ENCODE measurements around the gene USP28.
"Not testable (repeated sequence)": the region's sequence is repeated elsewhere in the genome, so short reads cannot be mapped to it uniquely, and the experiment has no call there.

Gene USP28

GRCh38 chr11:113814181-113814580 lies 61.2 kb downstream of the USP28 start:
- no peaks in the 10 kb centered on the region for H3K27me3 Mint-ChIP-seq
- no peaks in the 10 kb centered on the region for H3K4me1 Mint-ChIP-seq
- H3K36me3 Mint-ChIP-seq (ENCODE audit: insufficient read depth): peaks cover 38% of the 10 kb centered on the region
- DNase-seq (ENCODE audit: low spot score in 2 of 2) (no peak), ATAC-seq (replicated peaks; ENCODE audit: extremely low read depth, poor library complexity, severe bottlenecking) (no peak)
- H3K27ac Mint-ChIP-seq (ENCODE audit: low read depth): no peak overlapping the region
- no peaks in the 10 kb centered on the region for H3K9me3 Mint-ChIP-seq
- no peak overlapping the region for H3K4me3 Mint-ChIP-seq

- Mint-ChIP-seq H3K36me3 (ENCODE audit: insufficient read depth) (peaks cover 59% of the 10 kb centered on the region), H3K4me3 (no peak overlapping the region), H3K27me3 (no peaks in the 10 kb centered on the region), H3K27ac (ENCODE audit: low read depth) (no peak overlapping the region), H3K4me1 (no peaks in the 10 kb centered on the region), H3K9me3 (no peaks in the 10 kb centered on the region)
- ATAC-seq (replicated peaks; ENCODE audit: extremely low read depth, poor library complexity, severe bottlenecking) (no peak), DNase-seq (ENCODE audit: low spot score in 2 of 2) (no peak)
Observed at GRCh38 chr11:113808931-113809330, 66.4 kb downstream of the USP28 start.

GRCh38 chr11:113806406-113806805 lies 69.0 kb downstream of the USP28 start:
- DNase-seq (ENCODE audit: low spot score in 2 of 2): no peak
- H3K4me1 Mint-ChIP-seq: no peaks in the 10 kb centered on the region
- no peak for ATAC-seq (replicated peaks; ENCODE audit: extremely low read depth, poor library complexity, severe bottlenecking)
- H3K27ac Mint-ChIP-seq (ENCODE audit: low read depth): no peak overlapping the region
- peaks cover 58% of the 10 kb centered on the region for H3K36me3 Mint-ChIP-seq (ENCODE audit: insufficient read depth)
- no peaks in the 10 kb centered on the region for H3K9me3 Mint-ChIP-seq
- no peak overlapping the region for H3K4me3 Mint-ChIP-seq
- H3K27me3 Mint-ChIP-seq: no peaks in the 10 kb centered on the region

- H3K9me3 Mint-ChIP-seq: no peaks in the 10 kb centered on the region
- ATAC-seq (replicated peaks; ENCODE audit: extremely low read depth, poor library complexity, severe bottlenecking) (no peak), DNase-seq (ENCODE audit: low spot score in 2 of 2) (no peak)
- H3K36me3 Mint-ChIP-seq (ENCODE audit: insufficient read depth): peaks cover 64% of the 10 kb centered on the region
- no peak overlapping the region for H3K27ac Mint-ChIP-seq (ENCODE audit: low read depth)
- H3K27me3 Mint-ChIP-seq: no peaks in the 10 kb centered on the region
- H3K4me1 Mint-ChIP-seq: no peaks in the 10 kb centered on the region
- H3K4me3 Mint-ChIP-seq: no peak overlapping the region
Observed at GRCh38 chr11:113805640-113806039, 69.7 kb downstream of the USP28 start.

- no peak for ATAC-seq (replicated peaks; ENCODE audit: extremely low read depth, poor library complexity, severe bottlenecking)
- Mint-ChIP-seq H3K27ac (ENCODE audit: low read depth) (no peak overlapping the region), H3K27me3 (no peaks in the 10 kb centered on the region), H3K4me3 (no peak overlapping the region), H3K4me1 (no peaks in the 10 kb centered on the region), H3K36me3 (ENCODE audit: insufficient read depth) (peaks cover 66% of the 10 kb centered on the region), H3K9me3 (no peaks in the 10 kb centered on the region)
- no peak for DNase-seq (ENCODE audit: low spot score in 2 of 2)
Observed at GRCh38 chr11:113802621-113803020, 72.8 kb downstream of the USP28 start.

GRCh38 chr11:113796663-113797259 lies 78.6 kb downstream of the USP28 start:
- H3K27ac Mint-ChIP-seq (ENCODE audit: low read depth): no peak overlapping the region
- ATAC-seq (replicated peaks; ENCODE audit: extremely low read depth, poor library complexity, severe bottlenecking): no peak

GRCh38 chr11:113789675-113790320 lies 85.6 kb downstream of the USP28 start:
- Mint-ChIP-seq H3K27me3 (peaks cover 9% of the 10 kb centered on the region), H3K4me3 (no peak overlapping the region), H3K36me3 (ENCODE audit: insufficient read depth) (peaks cover 2% of the 10 kb centered on the region), H3K9me3 (no peaks in the 10 kb centered on the region), H3K4me1 (no peaks in the 10 kb centered on the region), H3K27ac (ENCODE audit: low read depth) (no peak overlapping the region)
- ATAC-seq (replicated peaks; ENCODE audit: extremely low read depth, poor library complexity, severe bottlenecking) (no peak), DNase-seq (ENCODE audit: low spot score in 2 of 2) (no peak)

More at GRCh38 chr11:113796663-113797259, 78.6 kb downstream of the USP28 start:
- no peaks in the 10 kb centered on the region for H3K27me3 Mint-ChIP-seq
- H3K4me1 Mint-ChIP-seq: no peaks in the 10 kb centered on the region
- H3K4me3 Mint-ChIP-seq: no peak overlapping the region
- H3K36me3 Mint-ChIP-seq (ENCODE audit: insufficient read depth): peaks cover 30% of the 10 kb centered on the region
- DNase-seq (ENCODE audit: low spot score in 2 of 2): no peak
- H3K9me3 Mint-ChIP-seq: no peaks in the 10 kb centered on the region

- not testable (repeated sequence) for ATAC-seq (replicated peaks; ENCODE audit: extremely low read depth, poor library complexity, severe bottlenecking); H3K9me3 Mint-ChIP-seq; H3K4me1 Mint-ChIP-seq; H3K36me3 Mint-ChIP-seq (ENCODE audit: insufficient read depth); H3K4me3 Mint-ChIP-seq; H3K27ac Mint-ChIP-seq (ENCODE audit: low read depth); DNase-seq (ENCODE audit: low spot score in 2 of 2)
- H3K27me3 Mint-ChIP-seq: peaks cover 17% of the 10 kb centered on the region
Observed at GRCh38 chr11:113789016-113789415, 86.4 kb downstream of the USP28 start.

GRCh38 chr11:113782134-113782533 lies 93.2 kb downstream of the USP28 start:
- ATAC-seq (replicated peaks; ENCODE audit: extremely low read depth, poor library complexity, severe bottlenecking) (no peak), DNase-seq (ENCODE audit: low spot score in 2 of 2) (no peak)
- H3K4me1 Mint-ChIP-seq: no peaks in the 10 kb centered on the region
- H3K36me3 Mint-ChIP-seq (ENCODE audit: insufficient read depth): no peaks in the 10 kb centered on the region
- H3K4me3 Mint-ChIP-seq: no peak overlapping the region
- peaks cover 69% of the 10 kb centered on the region for H3K27me3 Mint-ChIP-seq
- no peak overlapping the region for H3K27ac Mint-ChIP-seq (ENCODE audit: low read depth)
- no peaks in the 10 kb centered on the region for H3K9me3 Mint-ChIP-seq

GRCh38 chr11:113781682-113782081 lies 93.7 kb downstream of the USP28 start:
- Mint-ChIP-seq H3K4me3 (no peak overlapping the region), H3K36me3 (ENCODE audit: insufficient read depth) (no peaks in the 10 kb centered on the region), H3K9me3 (no peaks in the 10 kb centered on the region), H3K27ac (ENCODE audit: low read depth) (no peak overlapping the region), H3K4me1 (no peaks in the 10 kb centered on the region), H3K27me3 (peaks cover 69% of the 10 kb centered on the region)
- ATAC-seq (replicated peaks; ENCODE audit: extremely low read depth, poor library complexity, severe bottlenecking): no peak
- no peak for DNase-seq (ENCODE audit: low spot score in 2 of 2)

- ATAC-seq (replicated peaks; ENCODE audit: extremely low read depth, poor library complexity, severe bottlenecking) (no peak), DNase-seq (ENCODE audit: low spot score in 2 of 2) (no peak)
- Mint-ChIP-seq H3K4me1 (no peaks in the 10 kb centered on the region), H3K4me3 (no peak within 1 kb of the TSS), H3K27me3 (peaks cover 56% of the 10 kb centered on the region), H3K9me3 (no peaks in the 10 kb centered on the region), H3K36me3 (ENCODE audit: insufficient read depth) (no peaks in the 10 kb centered on the region), H3K27ac (ENCODE audit: low read depth) (no peak within 1 kb of the TSS)
Observed at GRCh38 chr11:113779496-113779895, 95.9 kb downstream of the USP28 start, which contains the start of gene CLDN25. Gene CLDN25, plus strand, starts transcription at chr11:113779796. Its CDS starts 0 bp downstream, at chr11:113779796.

- H3K36me3 Mint-ChIP-seq (ENCODE audit: insufficient read depth): peaks cover 7% of the 10 kb centered on the region
- DNase-seq (ENCODE audit: low spot score in 2 of 2) (no peak), ATAC-seq (replicated peaks; ENCODE audit: extremely low read depth, poor library complexity, severe bottlenecking) (no peak)
- H3K27ac Mint-ChIP-seq (ENCODE audit: low read depth): no peak overlapping the region
- H3K4me1 Mint-ChIP-seq: peaks cover 4% of the 10 kb centered on the region
- H3K27me3 Mint-ChIP-seq: peaks cover 47% of the 10 kb centered on the region
- no peak overlapping the region for H3K4me3 Mint-ChIP-seq
- H3K9me3 Mint-ChIP-seq: no peaks in the 10 kb centered on the region
Observed at GRCh38 chr11:113778111-113778910, 97.1 kb downstream of the USP28 start.

GRCh38 chr11:113774174-113774503 lies 101.2 kb downstream of the USP28 start:
- H3K9me3 Mint-ChIP-seq: no peaks in the 10 kb centered on the region
- H3K36me3 Mint-ChIP-seq (ENCODE audit: insufficient read depth): peaks cover 15% of the 10 kb centered on the region
- H3K27me3 Mint-ChIP-seq: peaks cover 11% of the 10 kb centered on the region
- peaks cover 18% of the 10 kb centered on the region for H3K4me1 Mint-ChIP-seq
- peak overlapping the region; percentile 98 for H3K27ac Mint-ChIP-seq (ENCODE audit: low read depth)
- DNase-seq (ENCODE audit: low spot score in 2 of 2) (no peak), ATAC-seq (replicated peaks; ENCODE audit: extremely low read depth, poor library complexity, severe bottlenecking) (no peak)
- peak overlapping the region; percentile 100 for H3K4me3 Mint-ChIP-seq
